GM21717 (cell line): ENCODE results near the gene OSTM1.
"Not testable (repeated sequence)": the region's sequence is repeated elsewhere in the genome, so short reads cannot be mapped to it uniquely, and the experiment has no call there.

ENCODE experiments used
- ATAC-seq: cut with Tn5 transposase; IDR thresholded peaks from one replicate; pipeline ENCODE4 v1.9.1; 2021; ENCODE audit warnings: mild to moderate bottlenecking, moderate library complexity; ENCODE audit not compliant: unreplicated experiment

The OSTM1 gene

GRCh38 chr6:108024427-108025073, 50.0 kb downstream of the OSTM1 start:
- no peak for ATAC-seq

- ATAC-seq = no peak
Measured at GRCh38 chr6:108020472-108021116, 53.9 kb downstream of the OSTM1 start.

- ATAC-seq = not testable (repeated sequence)
Measured at GRCh38 chr6:108016283-108016682, 58.3 kb downstream of the OSTM1 start.

- ATAC-seq = no peak
Measured at GRCh38 chr6:108013787-108014439, 60.6 kb downstream of the OSTM1 start.

- ATAC-seq = no peak
Measured at GRCh38 chr6:108009894-108010293, 64.6 kb downstream of the OSTM1 start.

DNA sequence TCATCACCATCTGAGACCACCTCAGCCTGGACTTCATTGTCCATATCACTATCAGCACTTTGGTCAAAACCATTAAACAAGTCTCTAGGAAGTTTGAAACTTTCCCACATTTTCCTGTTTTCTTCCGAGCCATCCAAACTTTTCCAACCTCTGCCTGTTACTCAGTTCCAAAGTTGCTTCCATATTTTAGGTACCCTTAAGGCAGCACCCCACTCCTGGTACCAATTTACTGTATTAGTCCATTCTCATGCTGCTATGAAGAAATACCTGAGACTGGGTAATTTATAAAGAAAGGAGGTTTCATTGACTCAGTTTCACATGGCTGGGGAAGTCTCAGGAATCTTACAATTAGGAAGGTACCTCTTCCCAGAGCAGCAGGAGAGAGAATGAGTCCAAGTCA, 65.3 kb downstream of the OSTM1 start:
- not testable (repeated sequence) for ATAC-seq

DNA sequence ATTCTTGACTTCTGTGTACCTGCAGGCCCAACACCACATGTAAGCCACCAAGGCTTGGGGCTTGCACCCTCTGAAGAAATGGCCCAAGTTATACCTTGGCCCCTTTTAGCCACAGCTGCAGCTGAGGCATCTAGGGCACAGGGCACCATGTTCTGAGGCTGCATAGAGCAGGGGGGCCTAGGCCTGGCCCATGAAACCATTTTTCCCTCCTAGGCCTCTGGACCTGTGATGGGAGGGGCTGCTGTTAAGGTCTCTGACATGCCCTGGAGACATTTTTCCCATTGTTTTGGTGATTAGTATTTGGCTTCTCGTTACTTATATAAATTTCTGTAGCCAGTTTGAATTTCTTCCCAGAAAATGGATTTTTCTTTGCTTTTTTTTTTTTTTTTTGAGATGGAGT, 66.2 kb downstream of the OSTM1 start:
- no peak for ATAC-seq

- no peak for ATAC-seq
Measured at GRCh38 chr6:108005961-108006360, 68.6 kb downstream of the OSTM1 start.

- ATAC-seq = no peak
Measured at GRCh38 chr6:108004861-108005260, 69.7 kb downstream of the OSTM1 start.

DNA sequence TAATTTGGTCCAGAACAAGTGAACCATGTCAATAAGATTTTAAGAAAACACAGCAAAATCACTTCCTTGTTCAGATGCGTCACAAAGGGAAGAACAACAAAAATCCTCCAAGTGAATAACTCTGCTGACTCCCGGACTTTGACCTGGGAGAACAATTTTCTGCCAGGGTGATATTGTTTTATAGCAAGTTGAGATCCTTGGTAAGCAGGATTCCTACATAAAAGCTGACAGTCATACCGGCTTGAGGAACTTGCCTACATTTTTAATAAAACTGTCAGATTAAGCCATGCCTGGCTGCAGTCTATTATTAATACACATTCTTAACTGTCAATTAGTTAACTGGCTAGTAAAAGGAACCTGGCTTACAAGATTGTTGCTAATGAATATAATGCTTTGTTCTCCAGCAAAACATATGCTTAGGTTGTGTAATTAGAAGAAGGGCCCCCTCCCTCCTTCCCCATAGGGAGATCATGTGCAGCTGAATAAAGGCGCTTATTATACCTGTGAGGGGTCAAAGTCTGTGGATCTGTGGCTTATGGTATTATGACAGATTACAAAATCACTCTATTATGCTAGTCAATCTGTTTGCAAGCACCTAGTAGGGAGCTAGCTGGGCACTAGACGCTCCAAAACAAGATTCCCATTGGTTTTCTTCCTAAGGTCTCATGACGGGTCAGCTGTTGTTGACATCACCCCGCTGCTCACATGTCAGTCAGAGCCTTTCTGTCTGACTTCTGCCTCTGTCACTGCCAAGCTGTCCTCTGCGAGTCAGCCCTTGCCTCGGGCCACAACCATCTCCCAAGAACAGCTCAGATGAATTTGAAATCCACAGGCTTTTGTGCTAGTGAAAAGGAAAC, 71.9 kb downstream of the OSTM1 start:
- no peak for ATAC-seq

- ATAC-seq = no peak
Measured at GRCh38 chr6:108001696-108002231, 72.8 kb downstream of the OSTM1 start.

- ATAC-seq = not testable (repeated sequence)
Measured at GRCh38 chr6:108000259-108000658, 74.3 kb downstream of the OSTM1 start.

GRCh38 chr6:107999341-107999740, 75.2 kb downstream of the OSTM1 start:
- ATAC-seq = no peak

DNA sequence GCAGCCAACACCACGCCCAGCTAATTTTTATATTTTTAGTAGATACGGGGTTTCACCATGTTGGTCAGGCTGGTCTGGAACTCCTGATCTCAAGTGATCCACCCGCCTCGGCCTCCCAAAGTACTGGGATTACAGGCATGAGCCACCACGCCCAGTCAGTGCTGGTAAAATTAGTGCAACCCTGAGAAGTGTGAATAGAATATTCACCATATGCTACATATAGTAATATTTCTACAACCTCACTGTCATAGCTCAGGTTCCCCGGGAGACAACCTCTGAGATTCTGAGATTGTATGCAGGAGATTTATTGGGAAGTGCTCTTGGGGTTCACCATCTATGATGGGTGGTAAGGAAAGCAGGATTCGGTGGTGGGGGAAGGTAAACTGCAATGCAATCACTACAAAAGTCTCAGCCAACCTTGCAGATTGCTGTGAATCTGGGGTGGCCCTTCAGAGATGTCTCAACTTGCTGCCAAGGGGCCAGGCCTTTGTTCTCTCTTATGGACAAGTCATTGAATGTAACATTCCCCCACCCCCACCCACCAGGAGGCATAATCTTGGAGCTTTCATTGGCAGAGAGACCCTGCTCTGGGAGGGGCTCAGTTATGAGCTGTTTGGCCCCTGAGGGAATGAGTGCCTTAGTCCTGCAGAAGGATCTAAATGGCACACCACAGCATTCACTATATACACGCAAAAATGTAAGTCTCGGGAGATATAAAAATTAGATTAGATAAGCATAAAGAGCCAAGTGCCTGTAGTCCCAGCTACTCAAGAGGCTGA, 82.6 kb downstream of the OSTM1 start:
- ATAC-seq = no peak
